ENCODE results near the gene HMGB2.
A peak's percentile ranks its signal among the peaks of the same experiment; 100 is the strongest.

Gene HMGB2

GRCh38 chr4:173317004-173317403 lies 17.2 kb downstream of the HMGB2 start:
- peak; percentile 24 for TF ChIP-seq CTCF (IDR thresholded peaks at IDR 0.05; ENCODE audit: low read depth, low read length, missing control alignments)
- in situ Hi-C loops (cut with HindIII; ENCODE audit: low sequenced_read_pairs): no loop called here
- DNase-seq (ENCODE audit: low read depth): no peak
- no peak overlapping the region for H3K4me3 ChIP-seq (ENCODE audit: low read depth, low read length)

GRCh38 chr4:173316060-173316459 lies 18.1 kb downstream of the HMGB2 start:
- in situ Hi-C loops (cut with HindIII; ENCODE audit: low sequenced_read_pairs): no loop called here
- no peak for DNase-seq (ENCODE audit: low read depth)
- no peak overlapping the region for H3K4me3 ChIP-seq (ENCODE audit: low read depth, low read length)
- no peak for TF ChIP-seq CTCF (IDR thresholded peaks at IDR 0.05; ENCODE audit: low read depth, low read length, missing control alignments)

GRCh38 chr4:173314715-173315114 lies 19.4 kb downstream of the HMGB2 start:
- TF ChIP-seq CTCF (IDR thresholded peaks at IDR 0.05; ENCODE audit: low read depth, low read length, missing control alignments): no peak
- in situ Hi-C loops (cut with HindIII; ENCODE audit: low sequenced_read_pairs): no loop called here
- H3K4me3 ChIP-seq (ENCODE audit: low read depth, low read length): no peak overlapping the region
- DNase-seq (ENCODE audit: low read depth): no peak

GRCh38 chr4:173311368-173311767 lies 22.8 kb downstream of the HMGB2 start:
- in situ Hi-C loops (cut with HindIII; ENCODE audit: low sequenced_read_pairs): no loop called here
- TF ChIP-seq CTCF (IDR thresholded peaks at IDR 0.05; ENCODE audit: low read depth, low read length, missing control alignments): no peak
- no peak for DNase-seq (ENCODE audit: low read depth)
- no peak overlapping the region for H3K4me3 ChIP-seq (ENCODE audit: low read depth, low read length)

GRCh38 chr4:173307778-173308177 lies 26.4 kb downstream of the HMGB2 start:
- no peak overlapping the region for H3K4me3 ChIP-seq (ENCODE audit: low read depth, low read length)
- in situ Hi-C loops (cut with HindIII; ENCODE audit: low sequenced_read_pairs): no loop called here
- DNase-seq (ENCODE audit: low read depth): no peak
- TF ChIP-seq CTCF (IDR thresholded peaks at IDR 0.05; ENCODE audit: low read depth, low read length, missing control alignments): no peak

- TF ChIP-seq CTCF (IDR thresholded peaks at IDR 0.05; ENCODE audit: low read depth, low read length, missing control alignments): peak; percentile 66
- peak; percentile 57 for DNase-seq (ENCODE audit: low read depth)
- no peak overlapping the region for H3K4me3 ChIP-seq (ENCODE audit: low read depth, low read length)
- in situ Hi-C loops (cut with HindIII; ENCODE audit: low sequenced_read_pairs): no loop called here
Observed at GRCh38 chr4:173301518-173302201, 32.5 kb downstream of the HMGB2 start.
